Measurements from ENCODE around the gene AGAP4.
"Not testable (repeated sequence)": the region's sequence is repeated elsewhere in the genome, so short reads cannot be mapped to it uniquely, and the experiment has no call there.

GRCh38 chr10:45814146-45814545 is 33.2 kb downstream of the AGAP4 start:
- TF ChIP-seq CTCF (conservative IDR thresholded peaks at IDR 0.05 in 1 of 2, IDR thresholded peaks at IDR 0.05 in 1 of 2; ENCODE audit: extremely low read depth in 1 of 2, insufficient read depth in 1 of 2, low read depth in 1 of 2, low read length in 2 of 2); EZH2 (IDR thresholded peaks at IDR 0.05; ENCODE audit: borderline replicate concordance, low read length): not testable (repeated sequence)

Data from mammary epithelial cell (primary cell).